ENCODE data around the gene FARP1. TPM values are rescaled to one million over a fixed set of nuclear protein-coding genes. Genes with fewer than 3 reads are reported as not detected.

The FARP1 gene
- total RNA-seq, 1 donor from 2014 or later = 71.3 TPM

- DNase-seq (ENCODE audit: low spot score) = no peak
- intact Hi-C loops (cut with DNase I) = no loop called here
Observed at GRCh38 chr13:98313023-98313921, 170.4 kb downstream of the FARP1 start.

- intact Hi-C loops (cut with DNase I) = no loop called here
- no peak for DNase-seq (ENCODE audit: low spot score)
Observed at GRCh38 chr13:98313922-98314292, 171.0 kb downstream of the FARP1 start.

GRCh38 chr13:98315466-98315865 lies 172.6 kb downstream of the FARP1 start:
- no peak for DNase-seq (ENCODE audit: low spot score)
- intact Hi-C loops (cut with DNase I) = no loop called here

- intact Hi-C loops (cut with DNase I) = no loop called here
- no peak for DNase-seq (ENCODE audit: low spot score)
Observed at GRCh38 chr13:98315902-98316301, 173.0 kb downstream of the FARP1 start.

- intact Hi-C loops (cut with DNase I) = no loop called here
- DNase-seq (ENCODE audit: low spot score) = peak; percentile 26
Observed at GRCh38 chr13:98317573-98318171, 174.8 kb downstream of the FARP1 start.

- intact Hi-C loops (cut with DNase I) = no loop called here
- peak; percentile 36 for DNase-seq (ENCODE audit: low spot score)
Observed at GRCh38 chr13:98318263-98318878, 175.5 kb downstream of the FARP1 start.

GRCh38 chr13:98320561-98321105 lies 177.7 kb downstream of the FARP1 start:
- intact Hi-C loops (cut with DNase I) = no loop called here
- no peak for DNase-seq (ENCODE audit: low spot score)

- no peak for DNase-seq (ENCODE audit: low spot score)
- intact Hi-C loops (cut with DNase I) = no loop called here
Observed at GRCh38 chr13:98321395-98321794, 178.5 kb downstream of the FARP1 start.

GRCh38 chr13:98322091-98322718 lies 179.3 kb downstream of the FARP1 start:
- DNase-seq (ENCODE audit: low spot score) = peak; percentile 55
- intact Hi-C loops (cut with DNase I) = no loop called here

- DNase-seq (ENCODE audit: low spot score) = peak; percentile 64
- intact Hi-C loops (cut with DNase I) = no loop called here
Observed at GRCh38 chr13:98324105-98324504, 181.2 kb downstream of the FARP1 start.

- intact Hi-C loops (cut with DNase I) = no loop called here
- DNase-seq (ENCODE audit: low spot score) = peak; percentile 20
Observed at GRCh38 chr13:98325724-98326123, 182.8 kb downstream of the FARP1 start.

GRCh38 chr13:98326291-98326690 lies 183.4 kb downstream of the FARP1 start:
- intact Hi-C loops (cut with DNase I) = no loop called here
- DNase-seq (ENCODE audit: low spot score) = no peak

- intact Hi-C loops (cut with DNase I) = no loop called here
- DNase-seq (ENCODE audit: low spot score) = peak; percentile 63
Observed at GRCh38 chr13:98327371-98328270, 184.7 kb downstream of the FARP1 start.

GRCh38 chr13:98328511-98328910 lies 185.6 kb downstream of the FARP1 start:
- DNase-seq (ENCODE audit: low spot score) = peak; percentile 14
- intact Hi-C loops (cut with DNase I) = no loop called here

- intact Hi-C loops (cut with DNase I) = no loop called here
- DNase-seq (ENCODE audit: low spot score) = peak; percentile 7
Observed at GRCh38 chr13:98332222-98332621, 189.3 kb downstream of the FARP1 start.

- no peak for DNase-seq (ENCODE audit: low spot score)
- intact Hi-C loops (cut with DNase I) = no loop called here
Observed at GRCh38 chr13:98332691-98333090, 189.8 kb downstream of the FARP1 start.

- no peak for DNase-seq (ENCODE audit: low spot score)
- intact Hi-C loops (cut with DNase I) = no loop called here
Observed at GRCh38 chr13:98333486-98333885, 190.6 kb downstream of the FARP1 start.

GRCh38 chr13:98334620-98335205 lies 191.8 kb downstream of the FARP1 start:
- DNase-seq (ENCODE audit: low spot score) = peak; percentile 57
- intact Hi-C loops (cut with DNase I) = no loop called here

GRCh38 chr13:98335721-98336120 lies 192.8 kb downstream of the FARP1 start:
- DNase-seq (ENCODE audit: low spot score) = peak; percentile 33
- intact Hi-C loops (cut with DNase I) = no loop called here
